ENCODE measurements around the gene GSTT4.
"Not testable (repeated sequence)": the region's sequence is repeated elsewhere in the genome, so short reads cannot be mapped to it uniquely, and the experiment has no call there.

GRCh38 chr22:23974345-23974744, 30.9 kb downstream of the GSTT4 start, which contains the start of gene DDT:
- not testable (repeated sequence) for TF ChIP-seq POLR2AphosphoS5, POLR2A (IDR thresholded peaks at IDR 0.05)
- TF ChIP-seq, protein P1, sequence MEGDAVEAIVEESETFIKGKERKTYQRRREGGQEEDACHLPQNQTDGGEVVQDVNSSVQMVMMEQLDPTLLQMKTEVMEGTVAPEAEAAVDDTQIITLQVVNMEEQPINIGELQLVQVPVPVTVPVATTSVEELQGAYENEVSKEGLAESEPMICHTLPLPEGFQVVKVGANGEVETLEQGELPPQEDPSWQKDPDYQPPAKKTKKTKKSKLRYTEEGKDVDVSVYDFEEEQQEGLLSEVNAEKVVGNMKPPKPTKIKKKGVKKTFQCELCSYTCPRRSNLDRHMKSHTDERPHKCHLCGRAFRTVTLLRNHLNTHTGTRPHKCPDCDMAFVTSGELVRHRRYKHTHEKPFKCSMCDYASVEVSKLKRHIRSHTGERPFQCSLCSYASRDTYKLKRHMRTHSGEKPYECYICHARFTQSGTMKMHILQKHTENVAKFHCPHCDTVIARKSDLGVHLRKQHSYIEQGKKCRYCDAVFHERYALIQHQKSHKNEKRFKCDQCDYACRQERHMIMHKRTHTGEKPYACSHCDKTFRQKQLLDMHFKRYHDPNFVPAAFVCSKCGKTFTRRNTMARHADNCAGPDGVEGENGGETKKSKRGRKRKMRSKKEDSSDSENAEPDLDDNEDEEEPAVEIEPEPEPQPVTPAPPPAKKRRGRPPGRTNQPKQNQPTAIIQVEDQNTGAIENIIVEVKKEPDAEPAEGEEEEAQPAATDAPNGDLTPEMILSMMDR (IDR thresholded peaks at IDR 0.05) = not testable (repeated sequence)
